K562 (cell line): ENCODE measurements around the gene MDP1.

Source experiments
- E2F5 ChIP-seq: sonication (generic); formaldehyde crosslinking; IDR thresholded peaks from 2 replicates; pipeline ENCODE4 v1.8.0; 2022; ENCODE audit warnings: mild to moderate bottlenecking, missing genetic modification reagents
- MAZ ChIP-seq, 2 experiments: fragments of 450-650 bp in 1 of 2; sonication (generic) in 1 of 2; formaldehyde crosslinking; IDR thresholded peaks in 1 of 2; conservative IDR thresholded peaks in 1 of 2; 2 replicates each; pipeline versions ENCODE4 v1.4.0 to v1.5.0; 2020; ENCODE audit warnings: mild to moderate bottlenecking in 1 of 2, missing genetic modification reagents in 1 of 2

- TF ChIP-seq E2F5, result no peak
- no peak for TF ChIP-seq MAZ (CRISPR knock-in tag; conservative IDR thresholded peaks at IDR 0.05 in 1 of 2, IDR thresholded peaks at IDR 0.05 in 1 of 2)
Measured at GRCh38 chr14:24198814-24199524, 16.9 kb downstream of the MDP1 start.
